HCT116 (cell line): ENCODE results near the gene TFF1. TPM values are rescaled to one million over a fixed set of nuclear protein-coding genes. Genes with fewer than 3 reads are reported as not detected.

ENCODE experiments used
- ATAC-seq: fragments of 200-7000 bp; cut with Tn5 transposase; 2 replicates; pipeline ENCODE4 v1.9.1; 2020; ENCODE audit warnings: mild to moderate bottlenecking, moderate library complexity
- BruUV-seq: library from RNA; stranded (reverse); fragments of 400-500 nt; replicated peaks from 2 replicates; lab custom pipeline; 2021; lab: Mats Ljungman, UMichigan
- CTCF ChIA-PET: fragments of 300-600 bp; sonication (Branson Sonifier 250); formaldehyde crosslinking; loops from one replicate; lab custom pipeline; 2021; ENCODE audit warnings: antibody characterized with exemption; lab: Charles Lee
- POLR2A ChIA-PET: fragments of 300-600, 350-600 bp; sonication (Branson Sonifier 250); formaldehyde crosslinking; loops from one replicate; lab custom pipeline; 2021; ENCODE audit warnings: antibody characterized with exemption; lab: Charles Lee
- RAD21 ChIA-PET, 2 experiments: fragments of 300-600 bp; sonication (Branson Sonifier 250); formaldehyde crosslinking; loops; one replicate each; lab custom pipeline; 2023; ENCODE audit warnings: low total read pairs in 2 of 2; ENCODE audit not compliant: uncharacterized antibody in 2 of 2, unreplicated experiment in 2 of 2, low non-redundant PET in 1 of 2; lab: Charles Lee
- DNase-seq: peaks from one replicate; pipeline ENCODE4 v3.0.0-alpha.2; 2010; ENCODE audit warnings: low read depth, low spot score
- H2AFZ ChIP-seq: fragments of 200-600 bp; shearing (Covaris generic), sonication (generic); 2 replicates; pipeline ENCODE4 v1.6.1; 2017; ENCODE audit warnings: low read depth, mixed run types, mixed read lengths, antibody characterized with exemption, low read length; ENCODE audit not compliant: poor library complexity, severe bottlenecking
- H3K27ac ChIP-seq: 2 replicates; pipeline ENCODE4 v1.5.1; 2012; ENCODE audit warnings: low read depth, low read length
- H3K27me3 ChIP-seq: fragments of 200-600 bp; sonication (generic); 2 replicates; pipeline ENCODE4 v1.6.1; 2016; ENCODE audit warnings: mixed run types, low read length, mixed read lengths; ENCODE audit not compliant: insufficient read depth
- H3K36me3 ChIP-seq, 2 experiments: fragments of 200-500 bp in 1 of 2; fragments of 200-600 bp in 1 of 2; sonication (Bioruptor generic) in 1 of 2; sonication (generic) in 1 of 2; 2 replicates each; pipeline versions ENCODE4 v1.5.1 to v1.6.1; 2014 to 2016; ENCODE audit warnings: low read length in 2 of 2, inconsistent platforms in 1 of 2, mixed read lengths in 1 of 2, mixed run types in 1 of 2; ENCODE audit not compliant: insufficient read depth in 2 of 2, control insufficient read depth in 1 of 2
- H3K4me1 ChIP-seq, 2 experiments: fragments of 200-600 bp in 1 of 2; sonication (generic) in 1 of 2; 2 replicates each; pipeline versions ENCODE4 v1.5.1 to v1.6.1; 2012 to 2017; ENCODE audit warnings: low read length in 2 of 2, inconsistent platforms in 1 of 2, mild to moderate bottlenecking in 1 of 2, mixed read lengths in 1 of 2, mixed run types in 1 of 2, moderate library complexity in 1 of 2; ENCODE audit not compliant: insufficient read depth in 2 of 2, control insufficient read depth in 1 of 2
- H3K4me2 ChIP-seq: fragments of 200-600 bp; sonication (generic); 2 replicates; pipeline ENCODE4 v1.6.1; 2017; ENCODE audit warnings: mixed run types, low read length, mixed read lengths
- H3K4me3 ChIP-seq, 2 experiments: fragments of 200-600 bp in 1 of 2; sonication (generic) in 1 of 2; replicated peaks in 1 of 2; 2 replicates each; pipeline ENCODE4 v1.5.1; 2011 to 2016; ENCODE audit warnings: low read length in 2 of 2, control low read depth in 1 of 2, low read depth in 1 of 2, mild to moderate bottlenecking in 1 of 2, mixed read lengths in 1 of 2, mixed run types in 1 of 2
- H3K79me2 ChIP-seq: fragments of 200-600 bp; sonication (generic); 2 replicates; pipeline ENCODE4 v1.6.1; 2017; ENCODE audit warnings: mild to moderate bottlenecking, mixed run types, low read length, moderate library complexity, mixed read lengths; ENCODE audit not compliant: insufficient read depth
- H3K9ac ChIP-seq: fragments of 200-600 bp; sonication (generic); 2 replicates; pipeline ENCODE4 v1.6.1; 2016; ENCODE audit warnings: low read length, mixed read lengths
- H3K9me2 ChIP-seq: fragments of 200-600 bp; sonication (generic), shearing (Covaris generic); 2 replicates; pipeline ENCODE4 v1.6.1; 2017; ENCODE audit warnings: mixed run types, mild to moderate bottlenecking, moderate library complexity; ENCODE audit not compliant: insufficient read depth
- H3K9me3 ChIP-seq, 2 experiments: fragments of 200-500 bp in 1 of 2; fragments of 200-600 bp in 1 of 2; sonication (Bioruptor generic) in 1 of 2; sonication (generic) in 1 of 2; 2 replicates each; pipeline ENCODE4 v1.6.1; 2014 to 2017; ENCODE audit warnings: low read length in 2 of 2, mixed read lengths in 2 of 2, inconsistent platforms in 1 of 2, low read depth in 1 of 2, mild to moderate bottlenecking in 1 of 2, mixed run types in 1 of 2, moderate library complexity in 1 of 2; ENCODE audit not compliant: control insufficient read depth in 1 of 2, insufficient read depth in 1 of 2
- H4K20me1 ChIP-seq: fragments of 200-600 bp; sonication (generic), shearing (Covaris generic); 2 replicates; pipeline ENCODE4 v1.6.1; 2017; ENCODE audit warnings: mixed run types, mild to moderate bottlenecking, moderate library complexity; ENCODE audit not compliant: insufficient read depth
- CEBPB ChIP-seq: IDR thresholded peaks from 2 replicates; pipeline ENCODE4 v1.6.1; 2012; ENCODE audit warnings: low read depth
- ELF1 ChIP-seq: IDR thresholded peaks from 2 replicates; pipeline ENCODE4 v1.6.1; 2012; ENCODE audit warnings: low read depth, borderline replicate concordance
- EZH2 ChIP-seq: fragments of 200-600 bp; sonication (generic); IDR thresholded peaks from 2 replicates; pipeline ENCODE4 v1.6.1; 2017; ENCODE audit warnings: antibody characterized with exemption, mixed run types
- FOSL1 ChIP-seq: IDR thresholded peaks from 2 replicates; pipeline ENCODE4 v1.6.1; 2012; ENCODE audit warnings: low read depth
- TCF7L2 ChIP-seq: IDR thresholded peaks from 2 replicates; pipeline ENCODE4 v1.7.0; 2011; ENCODE audit warnings: borderline replicate concordance, inconsistent platforms; ENCODE audit not compliant: insufficient read depth, insufficient read length; ENCODE audit errors: extremely low read depth
- intact Hi-C: fragments of 100-400 bp; cut with micrococcal nuclease; formaldehyde crosslinking; loops from 2 replicates; pipeline ENCODE4 v1.10.0; 2022
- total RNA-seq: library from RNA; stranded (reverse); gene quantifications from one replicate; pipeline ENCODE4 v1.2.1, GENCODE V29; 2021; ENCODE audit not compliant: unreplicated experiment
- TF ChIP-seq, protein P1 (sequence below): IDR thresholded peaks from 2 replicates; pipeline ENCODE4 v1.6.1; 2012; ENCODE audit warnings: low read depth
- TF ChIP-seq, protein P2 (sequence below): IDR thresholded peaks from 2 replicates; pipeline ENCODE4 v1.6.1; 2011; ENCODE audit warnings: mild to moderate bottlenecking, low read length, moderate library complexity; ENCODE audit not compliant: insufficient replicate concordance; ENCODE audit errors: extremely low read depth

TFF1 gene
- total RNA-seq, 1 experiment from 2014 or later, result 0.61 TPM

DNA sequence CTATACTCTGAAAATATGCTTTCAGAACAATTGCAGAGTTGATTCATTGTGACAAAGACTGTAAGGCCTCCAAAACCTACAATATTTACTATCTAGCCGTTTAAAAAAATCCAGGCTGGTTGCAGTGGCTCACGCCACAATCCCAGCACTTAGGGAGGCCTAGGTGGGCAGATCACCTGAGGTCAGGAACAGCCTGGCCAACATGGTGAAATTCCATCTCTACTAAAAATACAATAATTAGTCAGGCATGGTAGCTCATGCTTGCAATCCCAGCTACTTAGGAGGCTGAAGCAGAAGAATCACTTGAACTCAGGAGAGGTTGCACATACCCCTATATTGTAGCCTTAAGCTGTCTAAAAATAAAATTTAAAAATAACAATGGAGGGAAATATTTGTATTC is 10.3 kb downstream of the TFF1 start:
- Histone ChIP-seq H3K4me3 (no peak overlapping the region), H3K9me3 (no peaks in the 10 kb centered on the region), H3K79me2 (no peaks in the 10 kb centered on the region), H4K20me1 (no peaks in the 10 kb centered on the region), H3K9ac (no peak overlapping the region), H3K36me3 (no peaks in the 10 kb centered on the region)
- TF ChIP-seq, protein P1, sequence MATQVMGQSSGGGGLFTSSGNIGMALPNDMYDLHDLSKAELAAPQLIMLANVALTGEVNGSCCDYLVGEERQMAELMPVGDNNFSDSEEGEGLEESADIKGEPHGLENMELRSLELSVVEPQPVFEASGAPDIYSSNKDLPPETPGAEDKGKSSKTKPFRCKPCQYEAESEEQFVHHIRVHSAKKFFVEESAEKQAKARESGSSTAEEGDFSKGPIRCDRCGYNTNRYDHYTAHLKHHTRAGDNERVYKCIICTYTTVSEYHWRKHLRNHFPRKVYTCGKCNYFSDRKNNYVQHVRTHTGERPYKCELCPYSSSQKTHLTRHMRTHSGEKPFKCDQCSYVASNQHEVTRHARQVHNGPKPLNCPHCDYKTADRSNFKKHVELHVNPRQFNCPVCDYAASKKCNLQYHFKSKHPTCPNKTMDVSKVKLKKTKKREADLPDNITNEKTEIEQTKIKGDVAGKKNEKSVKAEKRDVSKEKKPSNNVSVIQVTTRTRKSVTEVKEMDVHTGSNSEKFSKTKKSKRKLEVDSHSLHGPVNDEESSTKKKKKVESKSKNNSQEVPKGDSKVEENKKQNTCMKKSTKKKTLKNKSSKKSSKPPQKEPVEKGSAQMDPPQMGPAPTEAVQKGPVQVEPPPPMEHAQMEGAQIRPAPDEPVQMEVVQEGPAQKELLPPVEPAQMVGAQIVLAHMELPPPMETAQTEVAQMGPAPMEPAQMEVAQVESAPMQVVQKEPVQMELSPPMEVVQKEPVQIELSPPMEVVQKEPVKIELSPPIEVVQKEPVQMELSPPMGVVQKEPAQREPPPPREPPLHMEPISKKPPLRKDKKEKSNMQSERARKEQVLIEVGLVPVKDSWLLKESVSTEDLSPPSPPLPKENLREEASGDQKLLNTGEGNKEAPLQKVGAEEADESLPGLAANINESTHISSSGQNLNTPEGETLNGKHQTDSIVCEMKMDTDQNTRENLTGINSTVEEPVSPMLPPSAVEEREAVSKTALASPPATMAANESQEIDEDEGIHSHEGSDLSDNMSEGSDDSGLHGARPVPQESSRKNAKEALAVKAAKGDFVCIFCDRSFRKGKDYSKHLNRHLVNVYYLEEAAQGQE, result no peak
- TF ChIP-seq, protein P2, sequence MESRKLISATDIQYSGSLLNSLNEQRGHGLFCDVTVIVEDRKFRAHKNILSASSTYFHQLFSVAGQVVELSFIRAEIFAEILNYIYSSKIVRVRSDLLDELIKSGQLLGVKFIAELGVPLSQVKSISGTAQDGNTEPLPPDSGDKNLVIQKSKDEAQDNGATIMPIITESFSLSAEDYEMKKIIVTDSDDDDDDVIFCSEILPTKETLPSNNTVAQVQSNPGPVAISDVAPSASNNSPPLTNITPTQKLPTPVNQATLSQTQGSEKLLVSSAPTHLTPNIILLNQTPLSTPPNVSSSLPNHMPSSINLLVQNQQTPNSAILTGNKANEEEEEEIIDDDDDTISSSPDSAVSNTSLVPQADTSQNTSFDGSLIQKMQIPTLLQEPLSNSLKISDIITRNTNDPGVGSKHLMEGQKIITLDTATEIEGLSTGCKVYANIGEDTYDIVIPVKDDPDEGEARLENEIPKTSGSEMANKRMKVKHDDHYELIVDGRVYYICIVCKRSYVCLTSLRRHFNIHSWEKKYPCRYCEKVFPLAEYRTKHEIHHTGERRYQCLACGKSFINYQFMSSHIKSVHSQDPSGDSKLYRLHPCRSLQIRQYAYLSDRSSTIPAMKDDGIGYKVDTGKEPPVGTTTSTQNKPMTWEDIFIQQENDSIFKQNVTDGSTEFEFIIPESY, result no peak
- TF ChIP-seq CEBPB (no peak), EZH2 (no peak), ELF1 (no peak), TCF7L2 (no peak), FOSL1 (no peak)
- TF ChIP-seq, all 23 proteins: peak for 0
- POLR2A ChIA-PET, result no interaction called here
- CTCF ChIA-PET, result no interaction called here
- DNase-seq, result no peak
- RAD21 ChIA-PET, result no interaction called here
- no peak overlapping the region for H3K4me2 ChIP-seq
- no peak overlapping the region for H3K27ac ChIP-seq
- ATAC-seq, result no peak
- no TSS peak for BruUV-seq
- no peaks in the 10 kb centered on the region for H3K4me1 ChIP-seq
- no peaks in the 10 kb centered on the region for H3K9me2 ChIP-seq
- intact Hi-C loops, result no loop called here
- no peak overlapping the region for H2AFZ ChIP-seq
- H3K27me3 ChIP-seq, result no peaks in the 10 kb centered on the region
